ENCODE results near the gene FZD1. TPM values are rescaled to one million over a fixed set of nuclear protein-coding genes. Genes with fewer than 3 reads are reported as not detected.

The FZD1 gene
- total RNA-seq, 1 donor from 2014 or later, result 5.1 TPM

- no peak for DNase-seq (ENCODE audit: low spot score)
- Mint-ChIP-seq H3K9me3 (peaks cover 2% of the 10 kb centered on the region), H3K27ac (no peak overlapping the region), H3K4me3 (no peak overlapping the region), H3K4me1 (peaks cover 3% of the 10 kb centered on the region), H3K27me3 (ENCODE audit: insufficient read depth, low read depth) (no peaks in the 10 kb centered on the region), H3K36me3 (no peaks in the 10 kb centered on the region)
- Histone ChIP-seq H2AFZ (replicated peaks) (no peak overlapping the region), H4K20me1 (ENCODE audit: low read depth) (no peaks in the 10 kb centered on the region), H3K36me3 (no peaks in the 10 kb centered on the region), H3K27ac (no peak overlapping the region), H3K4me3 (no peak overlapping the region), H3K79me2 (ENCODE audit: low read depth) (no peaks in the 10 kb centered on the region), H3K4me1 (no peaks in the 10 kb centered on the region), H3K27me3 (no peaks in the 10 kb centered on the region), H3F3A (ENCODE audit: low read depth) (no peaks in the 10 kb centered on the region), H3K9me3 (ENCODE audit: low read depth) (no peaks in the 10 kb centered on the region), H3K4me2 (no peak overlapping the region), H3K9ac (no peak overlapping the region)
- TF ChIP-seq, protein P1, sequence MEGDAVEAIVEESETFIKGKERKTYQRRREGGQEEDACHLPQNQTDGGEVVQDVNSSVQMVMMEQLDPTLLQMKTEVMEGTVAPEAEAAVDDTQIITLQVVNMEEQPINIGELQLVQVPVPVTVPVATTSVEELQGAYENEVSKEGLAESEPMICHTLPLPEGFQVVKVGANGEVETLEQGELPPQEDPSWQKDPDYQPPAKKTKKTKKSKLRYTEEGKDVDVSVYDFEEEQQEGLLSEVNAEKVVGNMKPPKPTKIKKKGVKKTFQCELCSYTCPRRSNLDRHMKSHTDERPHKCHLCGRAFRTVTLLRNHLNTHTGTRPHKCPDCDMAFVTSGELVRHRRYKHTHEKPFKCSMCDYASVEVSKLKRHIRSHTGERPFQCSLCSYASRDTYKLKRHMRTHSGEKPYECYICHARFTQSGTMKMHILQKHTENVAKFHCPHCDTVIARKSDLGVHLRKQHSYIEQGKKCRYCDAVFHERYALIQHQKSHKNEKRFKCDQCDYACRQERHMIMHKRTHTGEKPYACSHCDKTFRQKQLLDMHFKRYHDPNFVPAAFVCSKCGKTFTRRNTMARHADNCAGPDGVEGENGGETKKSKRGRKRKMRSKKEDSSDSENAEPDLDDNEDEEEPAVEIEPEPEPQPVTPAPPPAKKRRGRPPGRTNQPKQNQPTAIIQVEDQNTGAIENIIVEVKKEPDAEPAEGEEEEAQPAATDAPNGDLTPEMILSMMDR (IDR thresholded peaks at IDR 0.05), result no peak
- TF ChIP-seq EZH2phosphoT487 (IDR thresholded peaks at IDR 0.05), result no peak
- TF ChIP-seq EZH2 (IDR thresholded peaks at IDR 0.05), result no peak
These were observed 47.6 kb downstream of the FZD1 start for GRCh38 chr7:91311839-91312238.

DNA sequence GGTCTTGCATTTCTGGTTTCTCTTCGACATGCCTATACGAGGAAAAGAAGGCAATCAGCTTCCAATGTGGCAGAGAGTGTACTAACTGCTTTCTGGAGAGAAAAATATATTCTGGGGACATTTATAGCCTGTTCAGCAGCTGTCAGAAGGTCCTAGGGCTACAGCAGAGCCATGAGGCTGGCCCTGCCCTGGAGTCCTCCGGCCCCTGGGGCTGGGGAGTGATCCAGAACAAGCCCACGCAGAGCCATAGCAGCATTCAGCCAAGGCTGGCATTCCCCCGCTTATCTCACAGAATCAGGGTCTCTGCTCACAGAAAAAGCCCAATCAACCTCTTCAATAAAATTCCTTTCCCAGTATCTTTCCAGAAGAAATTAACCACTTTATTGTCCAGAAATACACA lies 48.9 kb downstream of the FZD1 start:
- Histone ChIP-seq H3K4me3 (no peak overlapping the region), H3K4me2 (no peak overlapping the region), H3K27ac (no peak overlapping the region), H3K36me3 (no peaks in the 10 kb centered on the region), H3F3A (ENCODE audit: low read depth) (no peaks in the 10 kb centered on the region), H3K9me3 (ENCODE audit: low read depth) (no peaks in the 10 kb centered on the region), H3K9ac (no peak overlapping the region), H3K27me3 (no peaks in the 10 kb centered on the region), H3K79me2 (ENCODE audit: low read depth) (no peaks in the 10 kb centered on the region), H2AFZ (replicated peaks) (no peak overlapping the region), H4K20me1 (ENCODE audit: low read depth) (no peaks in the 10 kb centered on the region), H3K4me1 (no peaks in the 10 kb centered on the region)
- Mint-ChIP-seq H3K4me3 (no peak overlapping the region), H3K27me3 (ENCODE audit: insufficient read depth, low read depth) (no peaks in the 10 kb centered on the region), H3K9me3 (peaks cover 2% of the 10 kb centered on the region), H3K27ac (no peak overlapping the region), H3K4me1 (peaks cover 3% of the 10 kb centered on the region), H3K36me3 (no peaks in the 10 kb centered on the region)
- no peak for DNase-seq (ENCODE audit: low spot score)
- TF ChIP-seq EZH2 (IDR thresholded peaks at IDR 0.05) (no peak), EZH2phosphoT487 (IDR thresholded peaks at IDR 0.05) (no peak)
- TF ChIP-seq, protein P1 (IDR thresholded peaks at IDR 0.05), result no peak

DNA sequence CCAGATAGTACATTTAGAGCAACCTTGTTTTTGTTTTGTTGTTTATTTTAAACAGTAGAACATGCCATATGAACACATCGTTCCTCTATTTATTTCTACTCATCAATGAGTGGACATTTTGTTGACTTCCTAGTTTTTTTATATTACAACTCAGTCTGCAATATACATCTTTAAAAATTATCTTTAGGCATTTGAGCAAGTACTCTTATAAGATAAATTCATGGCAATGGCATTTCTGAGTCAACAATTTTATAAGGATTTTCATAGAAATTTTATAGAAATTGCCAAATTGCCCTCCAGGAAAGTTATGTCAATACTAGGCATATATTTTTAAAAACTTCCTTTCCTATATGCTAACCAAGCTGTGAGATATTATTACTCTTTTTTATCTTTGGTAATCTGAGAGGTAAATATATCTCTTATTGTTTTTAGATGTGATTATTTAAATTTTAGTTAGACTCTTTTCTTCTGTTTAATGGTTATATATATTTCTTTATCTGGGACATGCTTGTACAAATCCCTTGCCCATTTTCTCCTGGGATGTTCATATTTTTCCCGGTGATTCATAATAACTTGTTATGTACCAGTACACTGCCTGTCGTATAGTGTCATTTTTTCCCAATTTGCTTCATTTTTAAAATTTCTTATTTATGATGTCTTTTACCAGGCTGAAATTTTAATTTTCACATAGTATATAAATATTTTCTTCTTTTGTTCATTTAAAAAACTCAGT lies 50.5 kb downstream of the FZD1 start:
- Mint-ChIP-seq H3K27me3 (ENCODE audit: insufficient read depth, low read depth) (no peaks in the 10 kb centered on the region), H3K4me3 (no peak overlapping the region), H3K4me1 (peaks cover 3% of the 10 kb centered on the region), H3K9me3 (peaks cover 2% of the 10 kb centered on the region), H3K27ac (no peak overlapping the region), H3K36me3 (no peaks in the 10 kb centered on the region)
- Histone ChIP-seq H3K4me3 (no peak overlapping the region), H3K36me3 (no peaks in the 10 kb centered on the region), H3F3A (ENCODE audit: low read depth) (no peaks in the 10 kb centered on the region), H3K27me3 (no peaks in the 10 kb centered on the region), H3K27ac (no peak overlapping the region), H3K9ac (no peak overlapping the region), H3K4me2 (no peak overlapping the region), H2AFZ (replicated peaks) (no peak overlapping the region), H4K20me1 (ENCODE audit: low read depth) (no peaks in the 10 kb centered on the region), H3K79me2 (ENCODE audit: low read depth) (no peaks in the 10 kb centered on the region), H3K4me1 (no peaks in the 10 kb centered on the region), H3K9me3 (ENCODE audit: low read depth) (no peaks in the 10 kb centered on the region)
- TF ChIP-seq EZH2phosphoT487 (IDR thresholded peaks at IDR 0.05) (no peak), EZH2 (IDR thresholded peaks at IDR 0.05) (no peak)
- TF ChIP-seq, protein P1 (IDR thresholded peaks at IDR 0.05), result no peak
- DNase-seq (ENCODE audit: low spot score), result no peak

Measured in neural progenitor cell (in vitro differentiated cells).